Measurements from ENCODE around the gene C22orf15. TPM values are rescaled to one million over a fixed set of nuclear protein-coding genes. Genes with fewer than 3 reads are reported as not detected.

C22orf15 gene
- total and polyA plus RNA-seq, 2 of the 8 experiments (the other 6 are each of a cell fraction or from before 2014, with no cell fraction given) = 4.2 to 4.9 TPM

GRCh38 chr22:23801886-23802377 lies 39.1 kb downstream of the C22orf15 start:
- no peak overlapping the region for H3K56ac ChIP-seq (replicated peaks; ENCODE audit: insufficient read length, low read depth, low read length)
- no peaks in the 10 kb centered on the region; the same call in 1 of the 2 replicates for H3K79me1 ChIP-seq (ENCODE audit: low read depth, low read length)
- WGBS, 2 experiments (ENCODE audit: extremely low coverage in 1 of 2, insufficient coverage in 1 of 2, insufficient read length in 1 of 2, insufficient replicate concordance in 2 of 2, low coverage in 1 of 2, low lambda C conversion rate in 2 of 2, missing lambda C conversion rate in 1 of 2) = 93% methylated on average over 7 of the region's 8 CpGs; no CpG with 5 or more reads in 1 of the 2 experiments
- H3K14ac ChIP-seq (ENCODE audit: insufficient read length) = no peak overlapping the region
- no peaks in the 10 kb centered on the region for H3K27me3 ChIP-seq (replicated peaks in 1 of 4; ENCODE audit: control insufficient read depth in 3 of 4, extremely low read depth in 1 of 4, insufficient read depth in 3 of 4, low read length in 3 of 4)
- no peak overlapping the region for H2BK5ac ChIP-seq (ENCODE audit: low read depth, low read length)
- H3K36me3 ChIP-seq (ENCODE audit: control insufficient read depth in 2 of 4, insufficient read depth in 4 of 4, low read length in 3 of 4) = peaks cover 22 to 65% (median 50%) of the 10 kb centered on the region in 4 experiments; a peak in 6 of 8 replicates
- DNase-seq (ENCODE audit: low read depth in 1 of 2, low spot score in 2 of 2) (no peak), FAIRE-seq (no peak)
- no peaks in the 10 kb centered on the region for H3K23me2 ChIP-seq (ENCODE audit: low read depth, low read length)
- H2BK20ac ChIP-seq (ENCODE audit: low read length) = no peak overlapping the region
- H3K18ac ChIP-seq (ENCODE audit: extremely low read depth, low read length) = no peak overlapping the region
- H3K4ac ChIP-seq (replicated peaks; ENCODE audit: insufficient read length, low read depth, low read length) = no peak overlapping the region
- H2BK12ac ChIP-seq (ENCODE audit: low read depth, low read length) = no peak overlapping the region
- H3K27ac ChIP-seq (ENCODE audit: low read depth, low read length) = no peak overlapping the region
- no peak overlapping the region for H4K8ac ChIP-seq (ENCODE audit: extremely low read depth, insufficient read depth, low read length)
- no peak overlapping the region for H3K4me3 ChIP-seq (ENCODE audit: extremely low read depth in 1 of 4, insufficient read depth in 2 of 4, low read depth in 3 of 4, low read length in 4 of 4)
- POLR2A ChIA-PET (ENCODE audit: partially characterized antibody) = interaction anchor here (0.5 to 1.7 kb wide), 4 partner anchors 8 to 13 kb away, joined by 3 to 8 read pairs (median 4); no protein-coding TSS in a partner anchor
- no peak overlapping the region for H2AFZ ChIP-seq (ENCODE audit: low read length)
- no peak for TF ChIP-seq ZNF274 (IDR thresholded peaks at IDR 0.05; ENCODE audit: borderline replicate concordance, extremely low read depth, low read length)
- TF ChIP-seq, protein P1, sequence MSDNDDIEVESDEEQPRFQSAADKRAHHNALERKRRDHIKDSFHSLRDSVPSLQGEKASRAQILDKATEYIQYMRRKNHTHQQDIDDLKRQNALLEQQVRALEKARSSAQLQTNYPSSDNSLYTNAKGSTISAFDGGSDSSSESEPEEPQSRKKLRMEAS (IDR thresholded peaks at IDR 0.05) = no peak
- TF ChIP-seq SP1 (IDR thresholded peaks at IDR 0.05; ENCODE audit: low read depth, low read length) = no peak
- no peak for TF ChIP-seq RAD21 (IDR thresholded peaks at IDR 0.05 in 1 of 2, conservative IDR thresholded peaks at IDR 0.05 in 1 of 2; ENCODE audit: low read depth in 2 of 2, low read length in 2 of 2)
- no peak for TF ChIP-seq RNF2 (IDR thresholded peaks at IDR 0.05; ENCODE audit: borderline replicate concordance, low read depth, low read length, missing control alignments, poor library complexity, severe bottlenecking)
- no peak for TF ChIP-seq TCF12 (IDR thresholded peaks at IDR 0.05; ENCODE audit: low read depth, low read length)
- no peak for TF ChIP-seq POLR2A (IDR thresholded peaks at IDR 0.05; ENCODE audit: control extremely low read depth in 1 of 2, low read depth in 2 of 2, low read length in 2 of 2)
- no peak for TF ChIP-seq SP4 (IDR thresholded peaks at IDR 0.05; ENCODE audit: low read length)
- no peak for TF ChIP-seq NRF1 (IDR thresholded peaks at IDR 0.05; ENCODE audit: low read depth, low read length)
- TF ChIP-seq CBX8 (IDR thresholded peaks at IDR 0.05; ENCODE audit: borderline replicate concordance, low read depth, low read length) = no peak
- TF ChIP-seq TEAD4 (IDR thresholded peaks at IDR 0.05; ENCODE audit: low read depth, low read length) = no peak
- TF ChIP-seq TAF1 (IDR thresholded peaks at IDR 0.05; ENCODE audit: low read depth, low read length) = no peak
- no peak overlapping the region for H4K91ac ChIP-seq (replicated peaks; ENCODE audit: insufficient read length, low read length)
- H2BK15ac ChIP-seq (ENCODE audit: low read length) = no peak overlapping the region
- peaks cover 0 to 19% of the 10 kb centered on the region in 2 experiments for H4K20me1 ChIP-seq (replicated peaks in 1 of 2; ENCODE audit: control insufficient read depth in 1 of 2, insufficient read depth in 2 of 2, low read length in 2 of 2)
- no peak overlapping the region for H3K23ac ChIP-seq (ENCODE audit: insufficient read length)
- no peak overlapping the region for H4K5ac ChIP-seq (ENCODE audit: insufficient read length, low read depth, low read length)
- no peaks in the 10 kb centered on the region for H3K9me3 ChIP-seq (ENCODE audit: insufficient read depth in 2 of 2, low read depth in 1 of 2, low read length in 1 of 2)
- no peak overlapping the region for H2BK120ac ChIP-seq (replicated peaks; ENCODE audit: low read depth, low read length)
- no peaks in the 10 kb centered on the region for H3K4me1 ChIP-seq (replicated peaks in 1 of 4; ENCODE audit: control insufficient read depth in 3 of 4, insufficient read depth in 4 of 4, low read length in 3 of 4)
- no peak overlapping the region for H3K9ac ChIP-seq (replicated peaks in 1 of 4; ENCODE audit: extremely low read depth in 1 of 4, low read depth in 3 of 4, low read length in 3 of 4)
- H3K79me2 ChIP-seq (ENCODE audit: control insufficient read depth in 1 of 2, insufficient read depth in 2 of 2, low read length in 2 of 2) = no peaks in the 10 kb centered on the region
- CTCF ChIA-PET (ENCODE audit: partially characterized antibody) = interaction anchor here (0.5 to 1.6 kb wide), 4 partner anchors 12 to 511 kb away, joined by 3 to 4 read pairs (median 4); no protein-coding TSS in a partner anchor
- H2AK5ac ChIP-seq (ENCODE audit: low read depth, low read length) = no peak overlapping the region
- no peak overlapping the region for H3K4me2 ChIP-seq (ENCODE audit: insufficient read depth in 1 of 2, low read depth in 2 of 2, low read length in 2 of 2)

All from H1 (cell line).